UCSD-AML1 (cell line): Measurements from ENCODE around the gene HNMT.
"Not testable (repeated sequence)": the region's sequence is repeated elsewhere in the genome, so short reads cannot be mapped to it uniquely, and the experiment has no call there.

Source experiments
- DNase-seq: peaks from one replicate; lab custom pipeline; 2025; ENCODE audit not compliant: unreplicated experiment; lab: John Stamatoyannopoulos, UW

HNMT gene

DNA sequence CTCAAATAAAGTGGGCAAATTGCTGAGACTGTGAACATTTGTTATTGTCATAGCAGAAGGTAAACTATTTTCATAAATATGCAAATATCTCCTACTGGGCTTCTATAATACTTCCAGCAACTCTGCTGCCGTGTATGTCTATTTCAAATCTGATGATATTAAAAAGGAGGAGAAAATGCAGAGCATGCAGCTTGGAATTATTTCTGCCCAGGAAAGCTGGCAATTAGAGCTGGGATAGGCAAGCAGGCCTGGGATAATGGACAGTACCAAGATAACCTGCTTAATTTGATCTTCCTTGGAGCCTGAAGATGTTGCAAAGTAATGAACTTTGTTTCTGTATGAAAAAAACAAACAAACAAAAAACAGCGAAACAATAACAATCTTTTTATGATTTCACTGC, 72.8 kb downstream of the HNMT start:
- no peak for DNase-seq

DNA sequence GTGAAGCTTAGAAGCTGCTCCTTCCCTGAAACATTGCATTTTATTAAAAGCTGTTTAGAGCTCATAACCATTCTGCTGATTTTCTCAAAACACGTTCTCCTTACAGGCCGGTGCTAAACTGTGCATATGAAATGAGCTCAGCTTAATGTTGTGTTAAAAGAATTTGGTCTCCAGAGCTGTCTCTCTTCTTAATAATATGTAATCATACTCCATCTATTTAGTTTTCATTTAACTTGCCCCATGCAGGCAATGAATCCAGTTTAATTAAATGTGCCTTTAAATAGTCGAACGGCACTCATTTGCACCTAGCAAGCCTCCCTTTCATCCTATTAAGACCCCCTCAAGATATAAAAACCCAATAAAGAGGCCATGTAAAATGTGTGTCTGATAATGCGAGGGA, 76.3 kb downstream of the HNMT start:
- DNase-seq = no peak

DNA sequence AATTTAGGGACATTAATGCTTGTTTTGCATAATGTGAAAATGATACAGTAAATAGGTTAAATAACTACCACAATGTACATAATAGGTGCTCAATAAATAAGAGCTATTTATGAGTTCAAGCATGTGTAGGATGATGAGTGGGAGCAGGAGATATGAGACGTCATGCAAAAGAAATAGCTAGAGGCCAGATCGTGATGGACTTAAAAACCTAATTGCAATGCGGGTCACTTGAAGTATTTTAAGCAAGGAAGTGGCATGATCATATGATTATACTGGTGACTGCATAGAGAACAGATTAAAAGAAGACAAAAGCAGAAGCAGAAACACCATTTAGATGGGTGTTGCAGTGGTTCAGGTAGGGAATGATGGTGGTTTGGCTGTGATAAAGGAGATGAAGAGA, 78.0 kb downstream of the HNMT start:
- no peak for DNase-seq

DNA sequence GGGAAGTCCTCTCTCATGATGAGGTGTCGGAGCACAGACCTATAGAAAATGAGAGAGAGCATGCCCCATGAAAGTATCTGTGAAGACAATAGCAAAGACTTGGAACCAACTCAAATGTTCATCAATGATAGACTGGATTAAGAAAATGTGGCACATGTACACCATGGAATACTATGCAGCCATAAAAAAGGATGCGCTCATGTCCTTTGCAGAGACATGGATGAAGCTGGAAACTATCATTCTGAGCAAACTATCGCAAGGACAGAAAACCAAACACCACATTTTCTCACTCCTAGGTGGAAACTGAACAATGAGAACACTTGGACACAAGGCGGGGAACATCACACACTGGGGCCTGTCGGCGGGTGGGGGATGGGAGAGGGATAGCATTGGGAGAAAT, 79.3 kb downstream of the HNMT start:
- not testable (repeated sequence) for DNase-seq

DNA sequence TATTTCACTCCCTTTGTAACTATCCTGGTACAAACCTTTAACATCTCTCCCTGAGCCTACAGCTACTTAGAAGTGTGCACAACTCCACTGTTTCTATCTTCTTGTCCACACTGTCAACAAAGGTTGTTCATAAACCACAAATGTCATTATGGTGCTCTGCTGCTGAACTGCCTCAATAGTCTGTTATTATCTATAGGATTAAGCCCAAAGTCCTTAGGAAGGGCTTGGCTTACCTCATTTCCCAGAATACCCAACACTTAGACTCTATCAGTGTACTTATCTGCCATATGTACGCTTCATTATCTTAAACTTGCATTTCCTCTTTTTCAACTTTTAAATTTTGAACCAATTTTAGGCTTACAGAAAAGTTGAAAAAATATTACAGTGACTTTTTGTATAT, 94.2 kb downstream of the HNMT start:
- DNase-seq = no peak

DNA sequence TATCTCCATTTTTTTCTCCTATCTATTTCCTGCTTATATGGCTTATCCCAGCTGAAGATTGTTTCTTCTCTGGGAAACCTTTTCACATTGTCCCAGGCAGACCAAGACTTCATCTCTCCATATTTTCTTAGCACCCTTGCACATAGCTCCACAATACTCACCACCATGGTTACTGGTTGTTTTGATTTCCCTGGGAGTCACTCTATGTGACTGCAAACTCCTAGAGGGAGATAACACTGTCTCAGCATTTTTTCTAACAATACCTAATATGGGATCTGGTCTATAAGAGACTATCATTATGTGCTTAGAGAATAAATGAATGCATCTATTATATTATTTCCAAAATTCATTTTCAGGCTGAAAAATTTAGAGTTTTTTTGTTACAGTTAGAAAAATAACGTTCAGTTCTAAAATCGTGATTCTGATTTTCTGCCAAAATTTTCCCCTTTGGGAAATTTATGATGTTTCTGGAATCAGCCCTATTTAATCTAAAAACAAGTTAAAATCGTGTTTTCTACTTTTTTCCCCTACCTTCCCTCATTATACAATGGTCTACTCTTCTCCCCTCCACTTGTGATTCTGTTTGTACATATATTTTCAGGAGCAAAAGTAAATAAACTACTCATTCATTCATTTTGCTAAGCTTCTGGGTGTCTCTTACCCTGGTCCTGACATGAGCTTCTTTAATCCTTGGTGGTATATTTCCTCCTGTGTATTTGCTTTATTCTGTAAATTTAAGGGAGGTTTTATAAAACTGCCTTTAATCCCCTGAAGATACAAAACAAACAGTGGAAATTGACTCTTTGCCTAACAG, 95.4 kb downstream of the HNMT start:
- no peak for DNase-seq

DNA sequence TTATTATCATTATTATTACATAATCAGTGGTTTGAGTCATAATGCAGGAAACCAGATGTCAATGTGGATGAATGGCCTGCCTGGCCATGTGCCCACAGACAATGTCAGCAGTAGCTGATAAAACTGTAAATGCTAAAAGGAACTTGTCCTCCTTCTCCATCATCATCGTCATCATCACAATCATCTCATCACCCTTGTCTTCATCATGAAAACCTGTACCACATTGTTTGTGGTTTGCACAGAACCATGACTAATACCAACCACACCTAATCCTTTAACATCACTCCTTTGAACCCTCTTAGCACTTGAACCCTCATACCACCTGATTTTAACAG, 96.0 kb downstream of the HNMT start:
- DNase-seq = peak; percentile 57

DNA sequence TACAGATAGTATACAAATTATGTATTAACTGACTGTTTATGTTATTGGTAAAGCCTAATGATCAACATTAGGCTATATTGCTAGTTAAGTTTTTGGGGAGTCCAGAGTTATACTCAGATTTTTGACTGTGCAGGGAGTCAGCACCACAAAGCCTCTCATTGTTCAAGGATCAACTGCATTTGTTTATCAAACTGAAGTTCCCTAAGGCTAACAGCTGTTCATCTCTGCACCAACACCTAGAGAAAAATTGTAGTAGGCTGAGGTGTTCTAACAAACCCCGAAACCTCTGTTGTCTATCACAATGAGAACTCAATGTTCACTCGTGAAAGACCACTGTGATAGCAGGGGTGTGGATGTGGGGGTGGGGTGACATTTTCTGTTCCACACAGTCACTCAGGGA, 97.7 kb downstream of the HNMT start:
- DNase-seq = no peak

DNA sequence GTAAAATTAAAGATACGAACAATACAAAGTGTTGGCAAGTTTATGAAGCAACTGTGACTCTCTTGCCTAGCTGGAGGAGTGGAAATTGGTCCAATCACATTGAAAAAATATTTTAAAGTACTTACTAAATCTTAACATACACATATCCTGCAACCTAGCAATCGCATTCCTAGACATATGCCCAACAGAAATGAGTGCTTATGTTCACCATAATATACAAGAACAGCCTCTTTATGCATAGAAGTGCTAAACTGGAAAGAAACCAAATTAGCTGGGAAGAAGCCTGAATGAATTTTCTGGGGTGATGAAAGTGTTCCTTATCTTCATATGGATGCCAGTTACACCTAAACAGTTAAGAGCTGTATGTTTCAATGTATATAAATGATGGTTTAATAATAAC, 98.9 kb downstream of the HNMT start:
- no peak for DNase-seq
